GM19193 (cell line): ENCODE results near the gene INO80E.
A peak's percentile ranks its signal among the peaks of the same experiment; 100 is the strongest.

Source experiments
- POLR2A ChIP-seq: IDR thresholded peaks from 4 replicates; pipeline ENCODE4 v1.6.1; 2011; ENCODE audit not compliant: insufficient read depth, insufficient read length; ENCODE audit errors: extremely low read depth

The INO80E gene

GRCh38 chr16:29972992-29973383 lies 23.1 kb upstream of the INO80E start:
- no peak for TF ChIP-seq POLR2A

GRCh38 chr16:29973384-29974246 lies 22.4 kb upstream of the INO80E start, which contains the start of gene TAOK2:
Gene TAOK2 (plus strand): TSS chr16:29973868. CDS start chr16:29977773, 3,905 bp downstream.
- TF ChIP-seq POLR2A: peak; percentile 85

- TF ChIP-seq POLR2A: no peak
Measured at GRCh38 chr16:29974291-29975133, 21.5 kb upstream of the INO80E start.

GRCh38 chr16:29975134-29975538 lies 20.9 kb upstream of the INO80E start:
- TF ChIP-seq POLR2A: no peak

GRCh38 chr16:29975811-29976511 lies 20.1 kb upstream of the INO80E start:
- no peak for TF ChIP-seq POLR2A

GRCh38 chr16:29977063-29977825 lies 18.8 kb upstream of the INO80E start:
- TF ChIP-seq POLR2A: no peak

GRCh38 chr16:29978081-29978480 lies 18.0 kb upstream of the INO80E start:
- TF ChIP-seq POLR2A: no peak

GRCh38 chr16:29978564-29979270 lies 17.3 kb upstream of the INO80E start:
- TF ChIP-seq POLR2A: no peak

GRCh38 chr16:29982560-29983419 lies 13.3 kb upstream of the INO80E start:
- TF ChIP-seq POLR2A: no peak

GRCh38 chr16:29983420-29984136 lies 12.5 kb upstream of the INO80E start:
- TF ChIP-seq POLR2A: no peak

GRCh38 chr16:29984137-29984763 lies 11.8 kb upstream of the INO80E start:
- no peak for TF ChIP-seq POLR2A

- no peak for TF ChIP-seq POLR2A
Measured at GRCh38 chr16:29984764-29985147, 11.3 kb upstream of the INO80E start.
